Stomach (tissue), 4 donors: ENCODE measurements around the gene PRDX1.
"Not testable (repeated sequence)": the region's sequence is repeated elsewhere in the genome, so short reads cannot be mapped to it uniquely, and the experiment has no call there.

ENCODE experiments used
- POLR2A ChIP-seq, 4 donors: fragments of 450-650 bp; IDR thresholded peaks; one replicate each; pipeline ENCODE4 v1.6.1; 2016; ENCODE audit warnings: antibody characterized with exemption in 4 of 4, control low read depth in 2 of 4, mild to moderate bottlenecking in 1 of 4, moderate library complexity in 1 of 4
- TF ChIP-seq, protein P1 (sequence below), 7 experiments: fragments of 450-650 bp in 4 of 7; fragments of 200-600 bp in 3 of 7; sonication (generic) in 3 of 7; IDR thresholded peaks; one replicate each; pipeline ENCODE4 v1.5.1; 2016 to 2019; ENCODE audit warnings: antibody characterized with exemption in 7 of 7, control low read depth in 2 of 7, mild to moderate bottlenecking in 1 of 7

DNA sequence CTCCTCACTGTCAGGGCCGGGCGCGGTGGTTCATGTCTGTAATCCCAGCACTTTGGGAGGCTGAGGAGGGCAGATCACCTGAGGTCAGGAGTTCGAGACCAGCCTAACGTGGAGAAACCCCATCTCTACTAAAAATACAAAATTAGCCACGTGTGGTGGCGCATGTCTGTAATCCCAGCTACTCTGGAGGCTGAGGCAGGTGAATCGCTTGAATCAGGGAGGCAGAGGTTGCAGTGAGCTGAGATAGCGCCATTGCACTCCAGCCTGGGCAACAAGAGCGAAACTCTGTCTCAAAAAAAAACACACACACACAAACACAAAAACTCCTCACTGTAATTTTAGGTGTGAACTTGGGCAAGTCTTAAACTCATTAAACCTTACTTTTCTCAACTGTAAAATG, 2.3 kb upstream of the PRDX1 start:
- TF ChIP-seq POLR2A (IDR thresholded peaks at IDR 0.05) = not testable (repeated sequence)
- TF ChIP-seq, protein P1, sequence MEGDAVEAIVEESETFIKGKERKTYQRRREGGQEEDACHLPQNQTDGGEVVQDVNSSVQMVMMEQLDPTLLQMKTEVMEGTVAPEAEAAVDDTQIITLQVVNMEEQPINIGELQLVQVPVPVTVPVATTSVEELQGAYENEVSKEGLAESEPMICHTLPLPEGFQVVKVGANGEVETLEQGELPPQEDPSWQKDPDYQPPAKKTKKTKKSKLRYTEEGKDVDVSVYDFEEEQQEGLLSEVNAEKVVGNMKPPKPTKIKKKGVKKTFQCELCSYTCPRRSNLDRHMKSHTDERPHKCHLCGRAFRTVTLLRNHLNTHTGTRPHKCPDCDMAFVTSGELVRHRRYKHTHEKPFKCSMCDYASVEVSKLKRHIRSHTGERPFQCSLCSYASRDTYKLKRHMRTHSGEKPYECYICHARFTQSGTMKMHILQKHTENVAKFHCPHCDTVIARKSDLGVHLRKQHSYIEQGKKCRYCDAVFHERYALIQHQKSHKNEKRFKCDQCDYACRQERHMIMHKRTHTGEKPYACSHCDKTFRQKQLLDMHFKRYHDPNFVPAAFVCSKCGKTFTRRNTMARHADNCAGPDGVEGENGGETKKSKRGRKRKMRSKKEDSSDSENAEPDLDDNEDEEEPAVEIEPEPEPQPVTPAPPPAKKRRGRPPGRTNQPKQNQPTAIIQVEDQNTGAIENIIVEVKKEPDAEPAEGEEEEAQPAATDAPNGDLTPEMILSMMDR (IDR thresholded peaks at IDR 0.05) = not testable (repeated sequence)
